Breast epithelium (tissue), 4 donors: ENCODE measurements around the gene GRIK1. TPM values are rescaled to one million over a fixed set of nuclear protein-coding genes. Genes with fewer than 3 reads are reported as not detected.

ENCODE experiments used
- DNase-seq, 2 donors: peaks; one replicate each; pipeline ENCODE4 v3.0.0-alpha.2; 2019; ENCODE audit warnings: low spot score in 2 of 2
- H3K27ac ChIP-seq, 2 donors: fragments of 200-600 bp; sonication (generic) in 1 of 2; one replicate each; pipeline ENCODE4 v1.5.1; 2016 to 2019; ENCODE audit warnings: mild to moderate bottlenecking in 1 of 2
- H3K27me3 ChIP-seq, 2 donors: fragments of 200-600 bp; sonication (generic) in 1 of 2; one replicate each; pipeline versions ENCODE4 v1.5.1 to v1.6.0; 2017 to 2019; ENCODE audit warnings: control low read depth in 1 of 2, mild to moderate bottlenecking in 1 of 2
- H3K36me3 ChIP-seq: fragments of 200-600 bp; one replicate; pipeline ENCODE4 v1.5.1; 2019
- H3K4me1 ChIP-seq, 2 donors: fragments of 200-600 bp; sonication (generic); one replicate each; pipeline ENCODE4 v1.5.1; 2016 to 2019; ENCODE audit warnings: control low read depth in 1 of 2
- H3K4me3 ChIP-seq, 3 donors: fragments of 200-600 bp; sonication (generic); 1 replicate in 2 of 3; 2 replicates in 1 of 3; pipeline ENCODE4 v1.5.1; 2016 to 2019; ENCODE audit warnings: mild to moderate bottlenecking in 3 of 3, moderate library complexity in 2 of 3
- H3K9me3 ChIP-seq, 2 donors: fragments of 200-600 bp; sonication (generic) in 1 of 2; one replicate each; pipeline ENCODE4 v1.5.1; 2016 to 2019; ENCODE audit warnings: control low read depth in 1 of 2
- POLR2A ChIP-seq: fragments of 450-650 bp; IDR thresholded peaks from one replicate; pipeline ENCODE4 v1.6.1; 2016; ENCODE audit warnings: antibody characterized with exemption, mild to moderate bottlenecking, moderate library complexity
- POLR2AphosphoS5 ChIP-seq, 3 donors: sonication (generic); formaldehyde crosslinking; IDR thresholded peaks; one replicate each; pipeline ENCODE4 v1.6.1; 2017; ENCODE audit warnings: antibody characterized with exemption in 3 of 3
- intact Hi-C: fragments of 100-400 bp; cut with DNase I; formaldehyde crosslinking; loops from one replicate; pipeline ENCODE4 v1.15.1; 2023; ENCODE audit warnings: low total_unique reads
- total RNA-seq, 3 donors: library from RNA; depleted of rRNA; stranded (reverse); fragments of >200 nt; gene quantifications; one replicate each; pipeline ENCODE4 v1.1.0, GENCODE V29; 2016
- TF ChIP-seq, protein P1 (sequence below), 3 donors: fragments of 450-650 bp; IDR thresholded peaks; one replicate each; pipeline ENCODE4 v1.5.1; 2016 to 2017; ENCODE audit warnings: antibody characterized with exemption in 3 of 3, mild to moderate bottlenecking in 3 of 3, moderate library complexity in 3 of 3

Gene GRIK1
- total RNA-seq, 3 donors from 2014 or later: 0.33 to 1.3 TPM; not detected in 1

GRCh38 chr21:29547998-29548397 lies 391.8 kb downstream of the GRIK1 start:
- Histone ChIP-seq H3K27me3 (no peaks in the 10 kb centered on the region), H3K4me3 (no peak overlapping the region), H3K27ac (no peak overlapping the region), H3K36me3 (no peaks in the 10 kb centered on the region), H3K4me1 (no peaks in the 10 kb centered on the region), H3K9me3 (no peaks in the 10 kb centered on the region)
- intact Hi-C loops: no loop called here
- TF ChIP-seq, protein P1, sequence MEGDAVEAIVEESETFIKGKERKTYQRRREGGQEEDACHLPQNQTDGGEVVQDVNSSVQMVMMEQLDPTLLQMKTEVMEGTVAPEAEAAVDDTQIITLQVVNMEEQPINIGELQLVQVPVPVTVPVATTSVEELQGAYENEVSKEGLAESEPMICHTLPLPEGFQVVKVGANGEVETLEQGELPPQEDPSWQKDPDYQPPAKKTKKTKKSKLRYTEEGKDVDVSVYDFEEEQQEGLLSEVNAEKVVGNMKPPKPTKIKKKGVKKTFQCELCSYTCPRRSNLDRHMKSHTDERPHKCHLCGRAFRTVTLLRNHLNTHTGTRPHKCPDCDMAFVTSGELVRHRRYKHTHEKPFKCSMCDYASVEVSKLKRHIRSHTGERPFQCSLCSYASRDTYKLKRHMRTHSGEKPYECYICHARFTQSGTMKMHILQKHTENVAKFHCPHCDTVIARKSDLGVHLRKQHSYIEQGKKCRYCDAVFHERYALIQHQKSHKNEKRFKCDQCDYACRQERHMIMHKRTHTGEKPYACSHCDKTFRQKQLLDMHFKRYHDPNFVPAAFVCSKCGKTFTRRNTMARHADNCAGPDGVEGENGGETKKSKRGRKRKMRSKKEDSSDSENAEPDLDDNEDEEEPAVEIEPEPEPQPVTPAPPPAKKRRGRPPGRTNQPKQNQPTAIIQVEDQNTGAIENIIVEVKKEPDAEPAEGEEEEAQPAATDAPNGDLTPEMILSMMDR (IDR thresholded peaks at IDR 0.05): no peak
- no peak for TF ChIP-seq POLR2A
- TF ChIP-seq POLR2AphosphoS5 (IDR thresholded peaks at IDR 0.05): no peak
- DNase-seq: no peak

- no peak for DNase-seq
- Histone ChIP-seq H3K9me3 (no peaks in the 10 kb centered on the region), H3K36me3 (no peaks in the 10 kb centered on the region), H3K4me1 (no peaks in the 10 kb centered on the region), H3K4me3 (no peak overlapping the region), H3K27me3 (no peaks in the 10 kb centered on the region), H3K27ac (no peak overlapping the region)
- intact Hi-C loops: no loop called here
- TF ChIP-seq POLR2A: no peak
- TF ChIP-seq, protein P1 (IDR thresholded peaks at IDR 0.05): no peak
- no peak for TF ChIP-seq POLR2AphosphoS5 (IDR thresholded peaks at IDR 0.05)
Observed at GRCh38 chr21:29546071-29546470, 393.7 kb downstream of the GRIK1 start.

DNA sequence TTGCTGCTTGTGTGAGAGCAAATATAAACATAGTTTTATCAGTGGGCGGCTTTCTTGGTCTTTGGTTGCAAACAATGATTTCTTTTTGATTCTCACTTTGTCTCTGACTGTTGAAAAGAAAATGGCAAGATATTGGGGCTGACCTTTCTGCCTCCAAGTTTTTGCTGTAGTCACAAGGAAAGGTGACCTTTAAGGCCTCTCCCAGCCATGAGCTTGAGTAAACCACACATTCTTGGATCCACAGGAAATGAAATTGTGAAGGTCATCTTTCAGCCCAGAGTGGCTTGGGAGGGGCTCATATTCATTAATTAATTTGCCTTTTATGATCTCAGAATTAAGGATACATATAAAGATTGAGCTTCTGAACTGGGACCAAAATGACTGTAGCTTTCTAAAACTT lies 399.5 kb downstream of the GRIK1 start:
- H3K9me3 ChIP-seq: no peaks in the 10 kb centered on the region
- H3K4me3 ChIP-seq: no peak overlapping the region
- no peak for DNase-seq
- intact Hi-C loops: no loop called here
- no peaks in the 10 kb centered on the region for H3K4me1 ChIP-seq
- no peaks in the 10 kb centered on the region for H3K36me3 ChIP-seq
- TF ChIP-seq, protein P1 (IDR thresholded peaks at IDR 0.05): no peak
- TF ChIP-seq POLR2A: no peak
- no peak for TF ChIP-seq POLR2AphosphoS5 (IDR thresholded peaks at IDR 0.05)
- no peak overlapping the region for H3K27ac ChIP-seq
- no peaks in the 10 kb centered on the region for H3K27me3 ChIP-seq

DNA sequence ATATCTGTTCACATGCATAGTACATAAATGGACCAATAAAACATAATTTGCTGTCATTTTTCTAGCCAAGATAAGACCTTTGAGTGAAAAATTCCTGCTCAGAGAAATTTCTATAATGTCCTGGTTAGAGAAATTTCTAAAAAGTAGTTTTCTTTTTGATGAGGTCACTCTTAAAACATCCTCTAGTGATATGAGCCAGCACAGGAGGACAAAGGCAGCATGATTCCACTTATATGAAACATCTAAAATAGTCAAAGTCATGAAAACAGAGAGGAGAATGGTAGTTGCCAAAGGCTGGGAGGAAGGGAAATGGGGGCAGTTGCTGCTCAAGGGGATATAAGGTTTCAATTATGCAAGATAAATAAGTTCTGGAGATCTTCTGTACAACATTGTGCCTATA lies 401.7 kb downstream of the GRIK1 start:
- intact Hi-C loops: no loop called here

DNA sequence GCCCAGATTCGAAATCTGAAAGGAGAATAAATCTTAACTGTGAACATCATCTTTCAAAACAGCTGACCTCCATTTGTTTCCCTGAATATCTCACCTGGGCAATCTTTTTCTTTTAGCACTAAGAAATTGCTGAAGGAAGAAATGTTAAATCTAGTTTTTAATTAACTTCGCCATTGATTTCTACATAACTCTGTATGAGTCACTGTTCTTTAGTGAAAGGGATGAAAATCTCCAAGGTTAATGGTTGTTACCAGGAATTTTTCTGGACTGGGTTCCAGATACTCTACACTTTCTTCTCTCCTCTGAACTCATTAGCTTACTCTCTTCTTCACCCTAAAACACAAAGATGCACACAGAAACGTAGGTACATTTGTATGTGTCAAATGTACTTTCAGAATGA lies 405.3 kb downstream of the GRIK1 start:
- TF ChIP-seq, protein P1 (IDR thresholded peaks at IDR 0.05): no peak
- TF ChIP-seq POLR2A: no peak
- no peak for TF ChIP-seq POLR2AphosphoS5 (IDR thresholded peaks at IDR 0.05)
- H3K27me3 ChIP-seq: no peaks in the 10 kb centered on the region
- no peak overlapping the region for H3K4me3 ChIP-seq
- H3K27ac ChIP-seq: no peak overlapping the region
- DNase-seq: no peak
- no peaks in the 10 kb centered on the region for H3K4me1 ChIP-seq
- intact Hi-C loops: no loop called here
- no peaks in the 10 kb centered on the region for H3K9me3 ChIP-seq
- no peaks in the 10 kb centered on the region for H3K36me3 ChIP-seq

More for the DNA sequence above, 401.7 kb downstream of the GRIK1 start:
- Histone ChIP-seq H3K27me3 (no peaks in the 10 kb centered on the region), H3K27ac (no peak overlapping the region), H3K4me1 (no peaks in the 10 kb centered on the region), H3K9me3 (no peaks in the 10 kb centered on the region), H3K36me3 (no peaks in the 10 kb centered on the region), H3K4me3 (no peak overlapping the region)
- DNase-seq: no peak
- TF ChIP-seq, protein P1 (IDR thresholded peaks at IDR 0.05): no peak
- no peak for TF ChIP-seq POLR2AphosphoS5 (IDR thresholded peaks at IDR 0.05)
- TF ChIP-seq POLR2A: no peak
